Heart left ventricle (tissue), 16 donors: ENCODE results near the gene SFT2D3. TPM values are rescaled to one million over a fixed set of nuclear protein-coding genes. Genes with fewer than 3 reads are reported as not detected.

ENCODE experiments used
- ATAC-seq, 4 donors: fragments of 200-7000 bp; cut with Tn5 transposase; one replicate each; pipeline ENCODE4 v1.9.1; 2020 to 2022; ENCODE audit warnings: moderate library complexity in 4 of 4, mild to moderate bottlenecking in 3 of 4, moderate number of reproducible peaks in 1 of 4
- DNase-seq, 5 donors: peaks; one replicate each; pipeline ENCODE4 v3.0.0-alpha.2; 2020
- H3K27ac ChIP-seq, 12 donors: fragments of 200-600 bp; sonication (generic) in 4 of 12; one replicate each; pipeline versions ENCODE4 v1.5.0 to v1.8.0; 2016 to 2022; ENCODE audit warnings: mild to moderate bottlenecking in 2 of 12
- H3K27me3 ChIP-seq, 9 donors: fragments of 200-600 bp; sonication (generic) in 2 of 9; one replicate each; pipeline versions ENCODE4 v1.5.1 to v1.8.0; 2016 to 2022; ENCODE audit warnings: mild to moderate bottlenecking in 3 of 9
- H3K36me3 ChIP-seq, 9 donors: fragments of 200-600 bp; sonication (generic) in 2 of 9; one replicate each; pipeline versions ENCODE4 v1.5.0 to v1.8.0; 2018 to 2022; ENCODE audit warnings: mild to moderate bottlenecking in 2 of 9
- H3K4me1 ChIP-seq, 12 donors: fragments of 200-600 bp; sonication (generic) in 4 of 12; one replicate each; pipeline versions ENCODE4 v1.5.0 to v1.8.0; 2016 to 2022; ENCODE audit warnings: mild to moderate bottlenecking in 3 of 12
- H3K4me3 ChIP-seq, 12 donors: fragments of 200-600 bp; sonication (generic) in 4 of 12; one replicate each; pipeline versions ENCODE4 v1.5.0 to v1.8.0; 2017 to 2022; ENCODE audit warnings: mild to moderate bottlenecking in 9 of 12, moderate library complexity in 4 of 12
- H3K9me3 ChIP-seq, 12 donors: fragments of 200-600 bp; sonication (generic) in 4 of 12; one replicate each; pipeline versions ENCODE4 v1.5.0 to v1.8.0; 2016 to 2022; ENCODE audit warnings: mild to moderate bottlenecking in 1 of 12
- POLR2A ChIP-seq, 2 donors: fragments of 450-650 bp; IDR thresholded peaks; one replicate each; pipeline ENCODE4 v1.6.1; 2017; ENCODE audit warnings: antibody characterized with exemption in 2 of 2, mild to moderate bottlenecking in 2 of 2, moderate library complexity in 2 of 2
- WGBS, 4 donors: extraction: QIAGEN DNeasy Blood & Tissue Kit in 2 of 4; methylation state at CpG; one replicate each; pipeline versions ENCODE4 v1.1.5 to v1.1.7; 2013 to 2018; 5-methylcytosine and 5-hydroxymethylcytosine counted together
- intact Hi-C, 10 donors: fragments of 100-400 bp; cut with DNase I; formaldehyde crosslinking; loops; one replicate each; pipeline versions ENCODE4 v1.11.1 to v1.14.2; 2022
- polyA plus RNA-seq, 2 donors: library from polyadenylated mRNA; stranded (reverse); fragments of 200-250 nt; gene quantifications; one replicate each; pipeline ENCODE4 v1.2.3, GENCODE V29; 2013
- total RNA-seq, 9 donors: library from RNA; depleted of rRNA in 2 of 9; stranded (reverse); fragments of >200 nt in 2 of 9; fragmentation: NEBNext Ultra II Directional in 3 of 9; extraction: Animal tissue kit (Norgen Biotek cat#: 25700) in 3 of 9; gene quantifications; one replicate each; pipeline versions ENCODE4 v1.1.0 to v1.2.4, GENCODE V29; 2016 to 2023
- TF ChIP-seq, protein P1 (sequence below), 12 donors: fragments of 200-600 bp; sonication (generic) in 4 of 12; IDR thresholded peaks; one replicate each; pipeline versions ENCODE4 v1.5.0 to v1.8.0; 2018 to 2022; ENCODE audit warnings: antibody characterized with exemption in 12 of 12, mild to moderate bottlenecking in 5 of 12
- donor health status: ischemic (EF 13 %, LVEDD 7.1; RV severe dilation, severe dysfunction).
- donor health status: healthy with polysubstance abuse.
- donor health status: DM: no; HTN: yes; CAD: no.
- donor health status: DM: no; HTN: no; CAD: no.
- donor health status: ischemic (EF 25% LVEDD 6.9; RV normal size, moderate dysfunction).
- donor health status: ischemic (EF 25% LVEDD 5.7; RV mildly dilated, moderate dysfunction).
- donor health status: healthy.
- donor health status: DM: yes; HTN: yes; CAD: no.
- donor health status: ischemic (EF 35%, LVEDD 5.7; RV mildly dilated, moderate dysfunction).
- donor health status: nonischemic (EF 11% LVEDD 7.7; RV severe dilation, severe dysfunction).
- donor health status: DM: yes; HTN: yes; CAD: no.
- donor health status: PGD.
- donor health status: ischemic (EF 29% LVEDD 5.4; RV normal size, mild dysfunction).
- donor health status: nonischemic (EF 23%, LVEDD 6.1; RV moderate dilation, normal function).

The SFT2D3 gene
- total and polyA plus RNA-seq, 11 donors, result 2.4 to 5.2 (median 3.6) TPM

DNA sequence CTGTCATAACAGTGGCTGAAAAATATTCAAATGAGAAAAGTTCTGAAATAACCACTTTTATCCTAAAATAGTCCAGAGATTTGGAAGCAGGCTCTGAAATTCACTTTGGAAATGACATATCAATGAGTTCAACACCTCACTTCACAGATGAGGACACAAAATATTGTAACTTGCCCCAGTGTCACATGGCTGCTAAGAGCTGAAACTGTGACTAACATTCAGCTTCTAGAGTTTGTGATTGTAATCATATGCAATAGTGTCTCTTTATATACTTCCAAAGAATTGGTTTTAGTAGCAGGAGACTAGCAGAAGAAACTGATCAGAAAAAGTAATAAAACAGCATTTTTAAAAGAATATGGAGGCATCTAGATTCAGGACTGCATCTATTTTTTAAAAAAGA lies 52.1 kb downstream of the SFT2D3 start:
- Histone ChIP-seq H3K36me3 (peaks cover 0 to 52% (median 18%) of the 10 kb centered on the region in 9 donors), H3K4me3 (no peak overlapping the region), H3K4me1 (peaks cover 0 to 4% (median 0%) of the 10 kb centered on the region in 12 donors), H3K9me3 (no peaks in the 10 kb centered on the region), H3K27ac (no peak overlapping the region), H3K27me3 (no peaks in the 10 kb centered on the region)
- TF ChIP-seq, protein P1, sequence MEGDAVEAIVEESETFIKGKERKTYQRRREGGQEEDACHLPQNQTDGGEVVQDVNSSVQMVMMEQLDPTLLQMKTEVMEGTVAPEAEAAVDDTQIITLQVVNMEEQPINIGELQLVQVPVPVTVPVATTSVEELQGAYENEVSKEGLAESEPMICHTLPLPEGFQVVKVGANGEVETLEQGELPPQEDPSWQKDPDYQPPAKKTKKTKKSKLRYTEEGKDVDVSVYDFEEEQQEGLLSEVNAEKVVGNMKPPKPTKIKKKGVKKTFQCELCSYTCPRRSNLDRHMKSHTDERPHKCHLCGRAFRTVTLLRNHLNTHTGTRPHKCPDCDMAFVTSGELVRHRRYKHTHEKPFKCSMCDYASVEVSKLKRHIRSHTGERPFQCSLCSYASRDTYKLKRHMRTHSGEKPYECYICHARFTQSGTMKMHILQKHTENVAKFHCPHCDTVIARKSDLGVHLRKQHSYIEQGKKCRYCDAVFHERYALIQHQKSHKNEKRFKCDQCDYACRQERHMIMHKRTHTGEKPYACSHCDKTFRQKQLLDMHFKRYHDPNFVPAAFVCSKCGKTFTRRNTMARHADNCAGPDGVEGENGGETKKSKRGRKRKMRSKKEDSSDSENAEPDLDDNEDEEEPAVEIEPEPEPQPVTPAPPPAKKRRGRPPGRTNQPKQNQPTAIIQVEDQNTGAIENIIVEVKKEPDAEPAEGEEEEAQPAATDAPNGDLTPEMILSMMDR (IDR thresholded peaks at IDR 0.05), result no peak
- no peak for TF ChIP-seq POLR2A (IDR thresholded peaks at IDR 0.05)
- DNase-seq (no peak), ATAC-seq (no peak)
- intact Hi-C loops, result no loop called here

- no peak overlapping the region for H3K27ac ChIP-seq
- no peaks in the 10 kb centered on the region for H3K9me3 ChIP-seq
- no peak overlapping the region for H3K4me3 ChIP-seq
- peaks cover 0 to 52% (median 23%) of the 10 kb centered on the region in 9 donors for H3K36me3 ChIP-seq
- DNase-seq, result no peak
- 94% methylated on average over 8 of the region's 8 CpGs for WGBS, 4 donors
- intact Hi-C loops, result no loop called here
- peaks cover 0 to 4% (median 0%) of the 10 kb centered on the region in 12 donors for H3K4me1 ChIP-seq
- no peak for ATAC-seq
- no peaks in the 10 kb centered on the region for H3K27me3 ChIP-seq
- TF ChIP-seq, protein P1 (IDR thresholded peaks at IDR 0.05), result no peak
- no peak for TF ChIP-seq POLR2A (IDR thresholded peaks at IDR 0.05)
Observed at GRCh38 chr2:127754186-127754585, 52.9 kb downstream of the SFT2D3 start.

Other genes starting within 250 kb of the SFT2D3 start
- gene IWS1, start 175.0 kb upstream of the SFT2D3 start, total RNA-seq, result 10 to 100 TPM; 37.6 to 62.2 (median 45.8) TPM
- gene IWS1, start 175.0 kb upstream of the SFT2D3 start, polyA plus RNA-seq, result 10 to 100 TPM; 46.5 to 57.5 TPM
- 1 to 10 TPM in 3 of 9 donors, under 1 TPM in 6; 0.20 to 2.1 (median 0.70) TPM for gene MYO7B, start 165.8 kb upstream of the SFT2D3 start, total RNA-seq
- gene MYO7B, start 165.8 kb upstream of the SFT2D3 start, polyA plus RNA-seq, result 1 to 10 TPM; 1.1 to 1.6 TPM
- gene GPR17, start 55.3 kb upstream of the SFT2D3 start, total RNA-seq, result under 1 TPM in 6 of 9 donors, not detected in 3; 0.10 to 0.36 (median 0.24) TPM
- 1 to 10 TPM in 1 of 2 donors, under 1 TPM in 1; 0.26 to 8.0 TPM for gene GPR17, start 55.3 kb upstream of the SFT2D3 start, polyA plus RNA-seq
- 100 to 1,000 TPM in 7 of 9 donors, 10 to 100 TPM in 2; 97.1 to 225 (median 158) TPM for gene LIMS2, start 26.0 kb upstream of the SFT2D3 start, total RNA-seq
- 100 to 1,000 TPM; 115 to 293 TPM for gene LIMS2, start 26.0 kb upstream of the SFT2D3 start, polyA plus RNA-seq
- gene WDR33, start 109.7 kb downstream of the SFT2D3 start, total RNA-seq, result 10 to 100 TPM; 16.4 to 49.9 (median 42.0) TPM
- gene WDR33, start 109.7 kb downstream of the SFT2D3 start, polyA plus RNA-seq, result 10 to 100 TPM; 15.4 to 16.2 TPM
- 10 to 100 TPM; 10.9 to 24.1 (median 21.4) TPM for gene POLR2D, start 156.7 kb downstream of the SFT2D3 start, total RNA-seq
- gene POLR2D, start 156.7 kb downstream of the SFT2D3 start, polyA plus RNA-seq, result 10 to 100 TPM in 1 of 2 donors, 1 to 10 TPM in 1; 8.5 to 25.5 TPM
- 10 to 100 TPM in 7 of 9 donors, 1 to 10 TPM in 2; 9.4 to 12.7 (median 10.2) TPM for gene AMMECR1L, start 184.5 kb downstream of the SFT2D3 start, total RNA-seq
- gene AMMECR1L, start 184.5 kb downstream of the SFT2D3 start, polyA plus RNA-seq, result 10 to 100 TPM in 1 of 2 donors, 1 to 10 TPM in 1; 4.0 to 12.6 TPM